ENCODE results near the gene ARAP2.

DNA sequence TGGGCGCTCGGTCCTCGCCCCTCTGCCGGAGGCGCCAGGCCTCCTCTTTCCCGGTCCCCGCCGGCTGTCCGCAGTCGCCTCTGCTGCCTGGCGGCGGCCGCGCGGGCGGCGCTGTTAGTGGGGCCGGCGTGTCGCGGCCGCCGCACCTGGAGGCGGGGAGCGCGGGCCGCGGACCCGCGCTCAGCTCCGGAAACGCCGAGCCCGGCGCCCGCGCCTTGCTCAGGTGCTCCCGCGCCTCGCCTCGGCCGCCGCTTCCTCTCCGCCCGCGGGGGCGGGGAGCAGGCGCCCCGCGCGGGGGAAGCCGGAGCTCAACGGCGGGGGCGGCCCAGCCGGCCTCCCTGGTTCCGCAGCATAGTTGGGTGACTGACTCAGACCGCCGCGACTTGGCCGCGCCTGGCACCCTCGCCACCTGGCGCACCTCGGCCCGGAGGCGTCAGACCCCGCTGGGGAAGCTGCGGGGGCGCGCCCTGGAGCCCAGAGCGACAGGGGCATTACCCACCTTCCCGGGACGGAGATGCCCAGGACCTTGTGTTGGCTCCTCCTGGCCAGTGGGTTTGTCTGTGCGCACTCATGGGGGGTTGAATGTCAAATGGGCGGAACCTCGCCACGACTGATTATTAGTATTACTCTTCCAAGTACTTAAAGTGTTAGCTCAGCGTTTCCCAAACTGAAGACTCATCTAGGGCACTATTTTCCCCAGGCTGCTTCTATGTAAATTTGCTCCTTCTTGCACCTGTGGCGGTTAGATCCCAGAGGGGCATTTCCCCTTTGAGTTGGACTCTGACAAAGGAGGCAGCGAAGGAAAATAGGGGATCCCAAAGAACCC, at the start of gene ARAP2:
- TF ChIP-seq CTCF (conservative IDR thresholded peaks at IDR 0.05; ENCODE audit: low read length) = no peak
- TF ChIP-seq EZH2phosphoT487 (IDR thresholded peaks at IDR 0.05; ENCODE audit: borderline replicate concordance, low read depth, low read length) = no peak
